Measurements from ENCODE around the gene DIO1. TPM values are rescaled to one million over a fixed set of nuclear protein-coding genes. Genes with fewer than 3 reads are reported as not detected.

The DIO1 gene
- polyA plus RNA-seq, 1 of the 3 experiments (the other 2 are of a cell fraction): not detected

DNA sequence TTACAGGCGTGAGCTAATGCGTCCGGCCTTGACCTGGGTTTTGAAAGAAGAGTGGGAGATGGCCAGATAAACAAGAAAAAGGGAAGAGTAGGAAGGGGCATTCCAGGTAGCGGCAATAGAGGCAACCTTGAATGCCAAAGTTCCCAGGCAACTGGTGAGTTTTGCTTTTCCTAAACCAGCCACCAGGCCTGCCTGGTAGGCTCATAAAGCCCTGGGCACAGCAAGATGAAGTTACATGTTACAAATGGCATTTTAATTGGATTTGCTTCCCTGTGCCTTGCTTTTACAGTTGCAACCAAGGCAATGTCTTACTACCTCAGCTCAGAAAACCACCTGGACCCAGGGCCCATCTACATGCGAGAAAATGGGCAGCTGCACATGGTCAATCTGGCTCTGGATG is 57.7 kb downstream of the DIO1 start:
- Histone ChIP-seq H3K4me1 (ENCODE audit: control insufficient read depth in 1 of 2, insufficient read depth in 2 of 2, low read depth in 1 of 2, low read length in 1 of 2) (peaks cover 11 to 33% of the 10 kb centered on the region in 2 experiments; a peak in 2 of 4 replicates), H3K79me2 (ENCODE audit: insufficient read depth) (peaks cover 79% of the 10 kb centered on the region), H4K20me1 (ENCODE audit: insufficient read depth) (peaks cover 18% of the 10 kb centered on the region), H3K9me3 (no peaks in the 10 kb centered on the region), H3F3A (replicated peaks; ENCODE audit: insufficient read depth) (peaks cover 8% of the 10 kb centered on the region), H3K9ac (no peak overlapping the region), H3K4me2 (no peak overlapping the region), H3K9me2 (no peaks in the 10 kb centered on the region), H3K27me3 (ENCODE audit: insufficient read depth) (no peaks in the 10 kb centered on the region), H3K36me3 (replicated peaks in 1 of 2; ENCODE audit: control insufficient read depth in 1 of 2, insufficient read depth in 2 of 2, low read length in 1 of 2) (peaks cover 44 to 54% of the 10 kb centered on the region in 2 experiments), H3K4me3 (ENCODE audit: low read depth in 2 of 2, low read length in 1 of 2) (no peak overlapping the region), H2AFZ (ENCODE audit: low read depth) (no peak overlapping the region), H3K27ac (ENCODE audit: low read depth in 2 of 2, low read length in 1 of 2) (peak overlapping the region in 1 of 2 experiments; percentile 66; a peak in 1 of 4 replicates)
- ChIA-PET POLR2A (no interaction called here), CTCF (interaction anchor here (0.5 to 11.2 kb wide), 5 partner anchors 7 to 345 kb away, joined by 3 to 100 read pairs (median 6); no protein-coding TSS in a partner anchor)
- TF ChIP-seq MXI1 (IDR thresholded peaks at IDR 0.05; ENCODE audit: low read depth, low read length) (peak; percentile 37; the same call in 1 of the 2 replicates), RFX5 (IDR thresholded peaks at IDR 0.05; ENCODE audit: low read length) (no peak)
- 90% methylated on average over 5 of the region's 5 CpGs for WGBS (ENCODE audit: low lambda C conversion rate)
- peak; percentile 17 for DNase-seq

GRCh38 chr1:53954128-53954527 is 60.1 kb downstream of the DIO1 start:
- Histone ChIP-seq H3K4me3 (ENCODE audit: low read depth in 2 of 2, low read length in 1 of 2) (no peak overlapping the region), H3K27ac (ENCODE audit: low read depth in 2 of 2, low read length in 1 of 2) (no peak overlapping the region; a peak in 1 of 4 replicates), H3K9me3 (no peaks in the 10 kb centered on the region), H2AFZ (ENCODE audit: low read depth) (no peak overlapping the region), H3F3A (replicated peaks; ENCODE audit: insufficient read depth) (peaks cover 13% of the 10 kb centered on the region), H3K4me2 (no peak overlapping the region), H3K79me2 (ENCODE audit: insufficient read depth) (peaks cover 60% of the 10 kb centered on the region), H3K9me2 (no peaks in the 10 kb centered on the region), H3K36me3 (replicated peaks in 1 of 2; ENCODE audit: control insufficient read depth in 1 of 2, insufficient read depth in 2 of 2, low read length in 1 of 2) (peaks cover 42 to 56% of the 10 kb centered on the region in 2 experiments), H4K20me1 (ENCODE audit: insufficient read depth) (peaks cover 16% of the 10 kb centered on the region), H3K4me1 (ENCODE audit: control insufficient read depth in 1 of 2, insufficient read depth in 2 of 2, low read depth in 1 of 2, low read length in 1 of 2) (peaks cover 4 to 29% of the 10 kb centered on the region in 2 experiments; a peak in 3 of 4 replicates), H3K9ac (no peak overlapping the region), H3K27me3 (ENCODE audit: insufficient read depth) (no peaks in the 10 kb centered on the region)
- no peak for DNase-seq
- TF ChIP-seq NFIC (IDR thresholded peaks at IDR 0.05; ENCODE audit: borderline replicate concordance) (no peak), TCF12 (IDR thresholded peaks at IDR 0.05) (no peak)
- POLR2A ChIA-PET: no interaction called here
- 79% methylated on average over 2 of the region's 2 CpGs for WGBS (ENCODE audit: low lambda C conversion rate)
- CTCF ChIA-PET: interaction anchor here (1.5 to 11.2 kb wide), 2 partner anchors 77 to 93 kb away, joined by 5 to 100 read pairs; no protein-coding TSS in a partner anchor

GRCh38 chr1:53956308-53957168 is 62.6 kb downstream of the DIO1 start:
- Histone ChIP-seq H3K4me2 (peak overlapping the region; percentile 45), H3K4me1 (ENCODE audit: control insufficient read depth in 1 of 2, insufficient read depth in 2 of 2, low read depth in 1 of 2, low read length in 1 of 2) (peaks cover 4 to 15% of the 10 kb centered on the region in 2 experiments; a peak in 3 of 4 replicates), H3K9me3 (no peaks in the 10 kb centered on the region), H3K9ac (peak overlapping the region; percentile 40), H3K4me3 (ENCODE audit: low read depth in 2 of 2, low read length in 1 of 2) (no peak overlapping the region), H3F3A (replicated peaks; ENCODE audit: insufficient read depth) (peaks cover 13% of the 10 kb centered on the region), H2AFZ (ENCODE audit: low read depth) (no peak overlapping the region), H3K27ac (ENCODE audit: low read depth in 2 of 2, low read length in 1 of 2) (peak overlapping the region; percentile 30 to 62; a peak in 3 of 4 replicates), H3K79me2 (ENCODE audit: insufficient read depth) (peaks cover 39% of the 10 kb centered on the region), H3K27me3 (ENCODE audit: insufficient read depth) (no peaks in the 10 kb centered on the region), H4K20me1 (ENCODE audit: insufficient read depth) (no peaks in the 10 kb centered on the region), H3K36me3 (replicated peaks in 1 of 2; ENCODE audit: control insufficient read depth in 1 of 2, insufficient read depth in 2 of 2, low read length in 1 of 2) (peaks cover 53 to 63% of the 10 kb centered on the region in 2 experiments), H3K9me2 (no peaks in the 10 kb centered on the region)
- CTCF ChIA-PET: interaction anchor here (1.0 to 1.7 kb wide), 3 partner anchors 8 to 96 kb away, joined by 3 to 9 read pairs (median 5); no protein-coding TSS in a partner anchor
- WGBS (ENCODE audit: low lambda C conversion rate): 93% methylated on average over 3 of the region's 3 CpGs
- no peak for TF ChIP-seq GABPA (IDR thresholded peaks at IDR 0.05; ENCODE audit: low read depth)
- no peak for TF ChIP-seq YY1 (IDR thresholded peaks at IDR 0.05; ENCODE audit: low read depth)
- no peak for DNase-seq
- POLR2A ChIA-PET: no interaction called here

Measured in SK-N-SH (cell line).